Astrocyte (in vitro differentiated cells and primary cell): ENCODE results near the gene DUS2.

ENCODE experiments used
- EZH2 ChIP-seq: IDR thresholded peaks from 2 replicates; pipeline ENCODE4 v1.6.1; 2012; ENCODE audit warnings: mild to moderate bottlenecking, low read length, inconsistent platforms; ENCODE audit not compliant: insufficient read depth
- TF ChIP-seq, protein P1 (sequence below): IDR thresholded peaks from 2 replicates; pipeline ENCODE4 v1.5.1; 2011; ENCODE audit warnings: low read depth, mild to moderate bottlenecking, inconsistent platforms, low read length, moderate library complexity; ENCODE audit not compliant: insufficient read depth

DNA sequence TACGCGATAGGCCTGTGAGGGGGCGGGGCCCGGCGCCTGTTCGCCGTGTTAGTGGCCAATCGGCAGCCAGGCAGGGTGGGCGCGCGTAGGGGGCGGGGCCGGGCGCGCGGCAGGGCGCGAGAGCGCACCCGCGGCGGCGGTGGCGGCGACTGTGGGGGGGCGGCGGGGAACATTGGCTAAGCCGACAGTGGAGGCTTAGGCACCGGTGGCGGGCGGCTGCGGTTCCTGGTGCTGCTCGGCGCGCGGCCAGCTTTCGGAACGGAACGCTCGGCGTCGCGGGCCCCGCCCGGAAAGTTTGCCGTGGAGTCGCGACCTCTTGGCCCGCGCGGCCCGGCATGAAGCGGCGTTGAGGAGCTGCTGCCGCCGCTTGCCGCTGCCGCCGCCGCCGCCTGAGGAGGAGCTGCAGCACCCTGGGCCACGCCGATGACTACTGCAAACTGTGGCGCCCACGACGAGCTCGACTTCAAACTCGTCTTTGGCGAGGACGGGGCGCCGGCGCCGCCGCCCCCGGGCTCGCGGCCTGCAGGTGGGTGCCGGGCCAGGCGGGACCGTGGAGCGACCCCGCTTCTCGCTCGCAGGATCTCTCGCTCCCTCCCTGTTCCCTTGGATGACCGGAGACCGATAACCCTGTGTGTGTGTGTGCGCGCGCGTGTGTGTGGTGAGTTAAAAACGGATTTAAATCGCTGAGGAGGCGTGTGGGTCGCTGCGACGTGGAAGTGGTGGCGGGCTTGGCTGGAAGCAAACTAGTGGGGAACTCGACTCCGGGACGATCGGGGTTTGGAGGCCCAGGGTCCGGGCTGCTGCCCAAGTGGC lies 62.4 kb downstream of the DUS2 start, which contains the start of gene NFATC3:
- TF ChIP-seq, protein P1, sequence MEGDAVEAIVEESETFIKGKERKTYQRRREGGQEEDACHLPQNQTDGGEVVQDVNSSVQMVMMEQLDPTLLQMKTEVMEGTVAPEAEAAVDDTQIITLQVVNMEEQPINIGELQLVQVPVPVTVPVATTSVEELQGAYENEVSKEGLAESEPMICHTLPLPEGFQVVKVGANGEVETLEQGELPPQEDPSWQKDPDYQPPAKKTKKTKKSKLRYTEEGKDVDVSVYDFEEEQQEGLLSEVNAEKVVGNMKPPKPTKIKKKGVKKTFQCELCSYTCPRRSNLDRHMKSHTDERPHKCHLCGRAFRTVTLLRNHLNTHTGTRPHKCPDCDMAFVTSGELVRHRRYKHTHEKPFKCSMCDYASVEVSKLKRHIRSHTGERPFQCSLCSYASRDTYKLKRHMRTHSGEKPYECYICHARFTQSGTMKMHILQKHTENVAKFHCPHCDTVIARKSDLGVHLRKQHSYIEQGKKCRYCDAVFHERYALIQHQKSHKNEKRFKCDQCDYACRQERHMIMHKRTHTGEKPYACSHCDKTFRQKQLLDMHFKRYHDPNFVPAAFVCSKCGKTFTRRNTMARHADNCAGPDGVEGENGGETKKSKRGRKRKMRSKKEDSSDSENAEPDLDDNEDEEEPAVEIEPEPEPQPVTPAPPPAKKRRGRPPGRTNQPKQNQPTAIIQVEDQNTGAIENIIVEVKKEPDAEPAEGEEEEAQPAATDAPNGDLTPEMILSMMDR: no peak
- no peak for TF ChIP-seq EZH2
